Tibial nerve (tissue), 4 donors: Measurements from ENCODE around the gene ABLIM2.

ENCODE experiments used
- CTCF ChIP-seq, 5 experiments: fragments of 200-600 bp in 3 of 5; fragments of 450-650 bp in 2 of 5; sonication (generic) in 3 of 5; IDR thresholded peaks; one replicate each; pipeline ENCODE4 v1.5.1; 2016 to 2019; ENCODE audit warnings: antibody characterized with exemption in 5 of 5, mild to moderate bottlenecking in 3 of 5, moderate library complexity in 2 of 5
- EP300 ChIP-seq, 2 donors: sonication (generic); formaldehyde crosslinking; IDR thresholded peaks; one replicate each; pipeline ENCODE4 v1.6.1; 2017; ENCODE audit warnings: antibody characterized with exemption in 2 of 2, mild to moderate bottlenecking in 1 of 2
- POLR2A ChIP-seq, 2 donors: fragments of 450-650 bp; IDR thresholded peaks; one replicate each; pipeline ENCODE4 v1.6.1; 2017; ENCODE audit warnings: antibody characterized with exemption in 2 of 2, mild to moderate bottlenecking in 2 of 2, moderate library complexity in 2 of 2

- TF ChIP-seq CTCF (IDR thresholded peaks at IDR 0.05): no peak
- TF ChIP-seq POLR2A (IDR thresholded peaks at IDR 0.05): no peak
- TF ChIP-seq EP300 (IDR thresholded peaks at IDR 0.05): no peak
Observed at GRCh38 chr4:7929118-7929951, 229.3 kb downstream of the ABLIM2 start.
